Activated CD4-positive, alpha-beta T cell treated with anti-CD3 and anti-CD28 coated beads for 36 hours (primary cell): Measurements from ENCODE around the gene MSTN. TPM values are rescaled to one million over a fixed set of nuclear protein-coding genes. Genes with fewer than 3 reads are reported as not detected.

Source experiments
- ATAC-seq: fragments of 200-7000 bp; cut with Tn5 transposase; one replicate; pipeline ENCODE4 v1.10.0; 2021; ENCODE audit warnings: mild to moderate bottlenecking, moderate library complexity
- CTCF ChIA-PET: fragments of 350-600 bp; sonication (Branson Sonifier 250); formaldehyde crosslinking; loops from one replicate; lab custom pipeline; 2021; ENCODE audit warnings: antibody characterized with exemption; lab: Charles Lee
- POLR2A ChIA-PET: fragments of 350-600 bp; sonication (Branson Sonifier 250); formaldehyde crosslinking; loops from one replicate; lab custom pipeline; 2021; ENCODE audit warnings: antibody characterized with exemption, inconsistent platforms; lab: Charles Lee
- DNase-seq: peaks from one replicate; pipeline ENCODE4 v3.0.0-alpha.2; 2020
- H3K27ac Mint-ChIP-seq: one replicate; pipeline ENCODE4 v1.8.0; 2021; ENCODE audit warnings: mixed read lengths
- H3K27me3 Mint-ChIP-seq: one replicate; pipeline ENCODE4 v1.8.0; 2021; ENCODE audit warnings: mixed read lengths
- H3K36me3 Mint-ChIP-seq: one replicate; pipeline ENCODE4 v1.8.0; 2021; ENCODE audit warnings: low read depth, mixed read lengths
- H3K4me1 Mint-ChIP-seq: one replicate; pipeline ENCODE4 v1.8.0; 2021; ENCODE audit warnings: mixed read lengths
- H3K4me3 Mint-ChIP-seq: one replicate; pipeline ENCODE4 v1.8.0; 2021; ENCODE audit warnings: mild to moderate bottlenecking, moderate library complexity, mixed read lengths
- H3K9me3 Mint-ChIP-seq: one replicate; pipeline ENCODE4 v1.8.0; 2021; ENCODE audit warnings: low read depth, mixed read lengths
- intact Hi-C, 2 experiments: fragments of 100-400 bp; cut with DNase I in 1 of 2; cut with micrococcal nuclease in 1 of 2; formaldehyde crosslinking; loops; one replicate each; pipeline versions ENCODE4 v1.14.2 to v1.15.1; 2022 to 2024; cut with DNase I, micrococcal nuclease
- total RNA-seq, 2 experiments: library from RNA; stranded (reverse); gene quantifications; one replicate each; pipeline ENCODE4 v1.2.3, GENCODE V29; 2021

MSTN gene
- total RNA-seq, 2 experiments from 2014 or later = not detected

DNA sequence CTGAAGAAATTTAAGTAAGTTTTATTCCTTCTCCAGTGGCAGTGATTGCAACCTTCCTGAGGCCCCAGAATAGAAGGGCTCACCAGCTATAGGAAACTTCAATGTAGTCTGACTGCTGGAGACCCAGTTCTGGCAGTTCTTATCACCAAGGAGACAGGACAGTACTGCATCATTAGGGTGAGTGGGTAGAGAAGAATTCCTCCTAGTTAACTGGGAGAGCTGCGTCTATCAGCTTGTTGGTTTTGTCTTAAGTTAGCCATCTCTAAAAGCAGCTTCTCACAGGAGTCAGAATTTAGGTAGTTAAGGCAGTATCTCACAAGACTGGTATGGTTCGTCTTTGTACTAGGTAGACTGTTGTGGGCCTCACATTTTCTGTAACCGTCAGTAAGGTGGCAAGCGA, 3.3 kb upstream of the MSTN start:
- ATAC-seq (no peak), DNase-seq (no peak)
- H3K4me1 Mint-ChIP-seq = no peaks in the 10 kb centered on the region
- no peaks in the 10 kb centered on the region for H3K9me3 Mint-ChIP-seq
- H3K36me3 Mint-ChIP-seq = no peaks in the 10 kb centered on the region
- ChIA-PET CTCF (interaction anchor here (0.6 kb wide), 1 partner anchor 26 kb away, joined by 3 read pairs; no protein-coding TSS in a partner anchor), POLR2A (no interaction called here)
- no peak overlapping the region for H3K4me3 Mint-ChIP-seq
- no peaks in the 10 kb centered on the region for H3K27me3 Mint-ChIP-seq
- intact Hi-C loops = loop anchor here in 1 of 2 experiments (5.0 kb wide), 1 partner anchor 404 kb away; the partner anchor contains the start of gene ASNSD1
- H3K27ac Mint-ChIP-seq = no peak overlapping the region

DNA sequence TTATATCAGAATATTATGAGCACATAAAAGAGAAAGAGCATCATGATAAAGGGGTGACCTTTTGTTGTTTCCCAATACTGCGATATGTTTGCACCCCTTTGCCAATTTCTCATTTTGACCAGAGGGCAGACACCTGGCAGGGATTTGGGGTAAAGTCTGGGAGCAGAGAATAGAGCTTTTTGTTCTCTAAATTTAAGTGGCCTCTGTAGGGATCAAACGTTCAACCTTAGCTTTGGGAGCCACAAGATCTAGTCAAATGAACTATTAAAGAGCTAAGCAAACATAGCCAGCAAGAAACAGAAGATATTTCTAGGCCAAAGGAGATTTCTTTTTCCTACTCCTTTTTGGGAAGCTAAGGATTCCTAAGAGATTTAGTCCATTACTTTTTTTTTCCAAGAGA, 1.1 kb upstream of the MSTN start:
- ChIA-PET CTCF (interaction anchor here (0.5 kb wide), 1 partner anchor 525 kb away, joined by 3 read pairs; no protein-coding TSS in a partner anchor), POLR2A (no interaction called here)
- H3K9me3 Mint-ChIP-seq = no peaks in the 10 kb centered on the region
- no peak overlapping the region for H3K27ac Mint-ChIP-seq
- H3K4me1 Mint-ChIP-seq = no peaks in the 10 kb centered on the region
- H3K36me3 Mint-ChIP-seq = no peaks in the 10 kb centered on the region
- intact Hi-C loops = no loop called here
- ATAC-seq = no peak
- H3K4me3 Mint-ChIP-seq = no peak overlapping the region
- no peak for DNase-seq
- H3K27me3 Mint-ChIP-seq = no peaks in the 10 kb centered on the region

DNA sequence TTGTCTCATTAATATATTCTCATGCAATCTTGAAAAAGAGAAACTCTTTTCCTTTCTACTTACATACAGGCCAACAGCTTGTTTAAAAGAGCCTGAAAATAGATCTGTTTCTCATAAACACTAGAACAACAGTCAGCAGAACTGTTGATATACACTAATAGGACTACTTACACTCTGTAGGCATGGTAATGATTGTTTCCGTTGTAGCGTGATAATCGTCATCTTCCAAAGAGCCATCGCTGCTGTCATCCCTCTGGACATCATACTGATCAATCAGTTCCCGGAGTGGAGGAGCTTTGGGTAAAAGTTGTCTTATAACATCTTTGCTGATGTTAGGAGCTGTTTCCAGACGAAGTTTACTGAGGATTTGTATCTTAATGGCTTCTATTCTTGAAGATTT, 476 bp downstream of the MSTN start:
- H3K4me1 Mint-ChIP-seq = no peaks in the 10 kb centered on the region
- no peak overlapping the region for H3K4me3 Mint-ChIP-seq
- intact Hi-C loops = no loop called here
- ATAC-seq (no peak), DNase-seq (no peak)
- CTCF ChIA-PET = no interaction called here
- H3K36me3 Mint-ChIP-seq = no peaks in the 10 kb centered on the region
- no peaks in the 10 kb centered on the region for H3K9me3 Mint-ChIP-seq
- POLR2A ChIA-PET = no interaction called here
- no peak overlapping the region for H3K27ac Mint-ChIP-seq
- H3K27me3 Mint-ChIP-seq = no peaks in the 10 kb centered on the region

DNA sequence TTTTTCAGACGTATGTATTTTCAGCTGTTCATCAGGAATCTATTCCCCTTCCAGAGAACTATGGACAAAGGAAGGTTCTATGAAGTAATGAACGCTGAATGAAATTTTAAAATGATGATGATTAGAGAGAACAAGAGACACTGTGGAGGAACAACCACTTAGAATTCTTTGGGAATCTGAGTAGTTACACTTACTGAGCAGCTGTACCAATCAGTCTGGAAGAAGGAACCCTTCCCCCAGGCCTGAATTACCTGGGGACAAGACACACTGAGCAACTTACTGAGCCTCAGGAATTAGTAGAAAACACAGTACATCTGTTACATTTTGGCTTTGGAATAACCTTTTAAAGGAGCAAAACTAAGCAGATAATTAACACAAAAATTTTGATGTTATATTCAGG, 1.9 kb downstream of the MSTN start:
- Mint-ChIP-seq H3K27me3 (no peaks in the 10 kb centered on the region), H3K4me1 (no peaks in the 10 kb centered on the region), H3K36me3 (no peaks in the 10 kb centered on the region), H3K27ac (no peak overlapping the region), H3K4me3 (no peak overlapping the region), H3K9me3 (no peaks in the 10 kb centered on the region)
- DNase-seq (no peak), ATAC-seq (no peak)
- intact Hi-C loops = no loop called here
- ChIA-PET POLR2A (no interaction called here), CTCF (interaction anchor here (1.7 kb wide), 1 partner anchor 23 kb away, joined by 6 read pairs; no protein-coding TSS in a partner anchor)

DNA sequence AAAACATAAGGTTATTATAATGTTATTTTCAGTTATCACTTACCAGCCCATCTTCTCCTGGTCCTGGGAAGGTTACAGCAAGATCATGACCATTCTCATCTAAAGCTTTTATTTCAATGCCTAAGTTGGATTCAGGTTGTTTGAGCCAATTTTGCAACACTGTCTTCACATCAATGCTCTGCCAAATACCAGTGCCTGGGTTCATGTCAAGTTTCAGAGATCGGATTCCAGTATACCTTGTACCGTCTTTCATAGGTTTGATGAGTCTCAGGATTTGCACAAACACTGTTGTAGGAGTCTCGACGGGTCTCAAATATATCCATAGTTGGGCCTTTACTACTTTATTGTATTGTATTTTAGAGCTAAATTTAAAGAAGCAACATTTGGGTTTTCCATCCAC, 2.5 kb downstream of the MSTN start:
- intact Hi-C loops = no loop called here
- H3K4me3 Mint-ChIP-seq = no peak overlapping the region
- CTCF ChIA-PET = interaction anchor here (0.6 to 1.7 kb wide), 3 partner anchors 23 to 34 kb away, joined by 3 to 6 read pairs (median 4); no protein-coding TSS in a partner anchor
- H3K4me1 Mint-ChIP-seq = no peaks in the 10 kb centered on the region
- no peak overlapping the region for H3K27ac Mint-ChIP-seq
- POLR2A ChIA-PET = no interaction called here
- H3K9me3 Mint-ChIP-seq = no peaks in the 10 kb centered on the region
- DNase-seq = no peak
- no peaks in the 10 kb centered on the region for H3K27me3 Mint-ChIP-seq
- H3K36me3 Mint-ChIP-seq = no peaks in the 10 kb centered on the region
- no peak for ATAC-seq

DNA sequence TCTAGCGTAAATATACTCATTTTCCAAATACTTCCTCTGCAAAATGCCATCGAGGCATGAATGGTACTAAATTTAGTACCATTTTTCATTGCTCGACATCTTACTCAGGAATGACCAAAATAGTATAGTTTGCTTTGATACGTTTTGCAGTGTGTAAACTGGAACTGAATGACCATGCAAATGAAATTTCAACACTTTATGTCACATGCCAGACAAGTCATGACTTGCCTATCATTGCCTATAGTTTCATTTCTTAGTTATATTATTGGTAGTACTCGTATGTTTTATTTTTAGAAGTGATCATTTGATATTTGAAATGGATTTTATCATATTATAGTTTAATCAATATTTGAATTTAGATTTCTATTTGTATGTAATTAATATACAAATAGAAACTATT, 9.1 kb downstream of the MSTN start:
- ATAC-seq (no peak), DNase-seq (no peak)
- peaks cover 2% of the 10 kb centered on the region for H3K27me3 Mint-ChIP-seq
- H3K36me3 Mint-ChIP-seq = no peaks in the 10 kb centered on the region
- no peak overlapping the region for H3K27ac Mint-ChIP-seq
- POLR2A ChIA-PET = no interaction called here
- CTCF ChIA-PET = no interaction called here
- no peak overlapping the region for H3K4me3 Mint-ChIP-seq
- intact Hi-C loops = no loop called here
- H3K9me3 Mint-ChIP-seq = no peaks in the 10 kb centered on the region
- no peaks in the 10 kb centered on the region for H3K4me1 Mint-ChIP-seq

DNA sequence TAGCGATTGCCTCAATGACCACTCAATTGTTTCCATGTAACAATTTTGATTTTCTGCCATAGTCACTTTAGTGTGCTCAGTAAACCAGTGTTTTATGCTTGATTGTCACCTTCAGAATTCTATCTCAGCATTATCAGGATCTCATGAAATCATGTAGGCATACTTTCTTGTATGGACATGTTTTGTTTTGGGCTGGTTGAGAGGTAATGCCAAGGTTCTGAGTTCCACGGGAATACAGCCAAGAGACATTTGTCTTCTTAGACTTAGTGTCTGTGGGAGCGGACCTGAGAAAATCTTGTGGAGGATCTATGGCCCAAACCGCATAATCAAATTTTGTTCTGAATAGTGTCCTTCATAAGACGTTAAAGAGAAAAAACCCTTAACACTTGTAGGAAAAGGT, 10.2 kb downstream of the MSTN start:
- intact Hi-C loops = no loop called here
- Mint-ChIP-seq H3K27ac (no peak overlapping the region), H3K9me3 (no peaks in the 10 kb centered on the region), H3K27me3 (peaks cover 2% of the 10 kb centered on the region), H3K4me3 (no peak overlapping the region), H3K36me3 (no peaks in the 10 kb centered on the region), H3K4me1 (no peaks in the 10 kb centered on the region)
- DNase-seq (no peak), ATAC-seq (no peak)
- POLR2A ChIA-PET = no interaction called here
- CTCF ChIA-PET = no interaction called here

DNA sequence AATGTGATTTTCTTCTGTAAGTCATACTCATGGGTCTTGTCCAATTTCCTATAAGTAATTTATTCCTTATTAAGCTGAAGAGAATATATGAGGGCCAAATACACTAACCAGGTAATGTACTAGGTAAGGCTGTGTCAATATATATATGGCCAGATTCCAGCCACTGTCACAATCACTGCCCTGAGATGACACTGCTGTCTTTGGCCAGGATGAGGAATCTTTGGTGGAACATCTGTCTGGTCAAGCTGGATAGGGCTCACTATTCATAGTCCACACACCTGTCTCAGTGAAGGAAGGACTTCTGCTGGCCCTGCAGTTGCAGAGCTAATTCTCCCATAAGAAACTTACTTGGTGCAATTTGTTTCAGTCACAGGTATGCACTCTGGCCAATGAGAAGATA, 11.3 kb downstream of the MSTN start:
- no peak for DNase-seq
- peaks cover 6% of the 10 kb centered on the region for H3K27me3 Mint-ChIP-seq
- no peaks in the 10 kb centered on the region for H3K9me3 Mint-ChIP-seq
- no peak overlapping the region for H3K4me3 Mint-ChIP-seq
- H3K36me3 Mint-ChIP-seq = no peaks in the 10 kb centered on the region
- ChIA-PET CTCF (interaction anchor here (1.2 kb wide), 1 partner anchor 26 kb away, joined by 3 read pairs; no protein-coding TSS in a partner anchor), POLR2A (no interaction called here)
- intact Hi-C loops = no loop called here
- no peak for ATAC-seq
- H3K27ac Mint-ChIP-seq = no peak overlapping the region
- H3K4me1 Mint-ChIP-seq = no peaks in the 10 kb centered on the region

DNA sequence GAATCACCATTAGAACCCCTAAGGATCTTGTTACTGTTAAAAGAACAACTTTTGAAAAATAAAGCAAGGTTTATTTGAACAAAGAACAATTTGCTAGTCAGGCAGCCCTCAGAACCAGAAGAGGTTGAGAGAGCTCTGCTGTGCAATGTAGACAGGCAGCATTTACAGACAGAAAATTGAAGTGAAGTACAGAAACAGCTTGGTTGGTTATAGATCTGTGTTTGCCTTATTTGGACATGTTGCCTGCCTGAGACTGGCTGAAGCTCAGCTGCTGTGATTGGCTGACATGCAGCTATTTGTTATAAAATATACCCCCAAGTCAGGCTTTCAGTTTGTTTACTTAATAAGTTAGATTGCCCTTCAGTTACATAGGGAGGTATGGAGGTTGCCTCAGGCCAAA, 12.5 kb downstream of the MSTN start:
- DNase-seq (no peak), ATAC-seq (no peak)
- no peak overlapping the region for H3K4me3 Mint-ChIP-seq
- intact Hi-C loops = no loop called here
- H3K4me1 Mint-ChIP-seq = no peaks in the 10 kb centered on the region
- no peaks in the 10 kb centered on the region for H3K9me3 Mint-ChIP-seq
- peaks cover 6% of the 10 kb centered on the region for H3K27me3 Mint-ChIP-seq
- CTCF ChIA-PET = interaction anchor here (0.7 kb wide), 1 partner anchor 16 kb away, joined by 3 read pairs; no protein-coding TSS in a partner anchor
- POLR2A ChIA-PET = no interaction called here
- H3K36me3 Mint-ChIP-seq = no peaks in the 10 kb centered on the region
- no peak overlapping the region for H3K27ac Mint-ChIP-seq

DNA sequence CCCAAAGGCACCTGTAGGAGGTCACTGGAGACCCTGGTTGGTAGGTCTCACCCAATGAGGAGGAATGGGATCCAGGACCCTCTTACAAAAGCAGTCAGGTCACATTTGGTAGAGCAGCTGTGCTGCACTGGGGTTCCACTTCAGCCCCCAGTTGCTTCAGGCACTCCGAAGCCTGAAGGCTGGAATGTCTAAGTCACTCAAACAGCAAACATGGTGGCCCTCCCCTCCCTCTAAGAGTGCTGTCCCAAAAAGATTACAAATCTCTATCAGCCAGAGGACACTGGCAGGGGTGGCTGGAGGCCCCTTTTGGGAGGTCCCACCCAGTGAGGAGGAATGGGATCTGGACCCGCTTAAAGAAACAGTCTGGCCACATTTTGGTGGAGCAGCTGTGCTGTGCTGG, 17.7 kb downstream of the MSTN start:
- Mint-ChIP-seq H3K4me3 (no peak overlapping the region), H3K36me3 (no peaks in the 10 kb centered on the region), H3K27ac (no peak overlapping the region), H3K9me3 (no peaks in the 10 kb centered on the region), H3K27me3 (peaks cover 11% of the 10 kb centered on the region), H3K4me1 (no peaks in the 10 kb centered on the region)
- ChIA-PET CTCF (interaction anchor here (0.7 to 1.9 kb wide), 2 partner anchors 14 to 37 kb away, joined by 5 read pairs; no protein-coding TSS in a partner anchor), POLR2A (no interaction called here)
- intact Hi-C loops = no loop called here
- ATAC-seq (no peak), DNase-seq (no peak)

DNA sequence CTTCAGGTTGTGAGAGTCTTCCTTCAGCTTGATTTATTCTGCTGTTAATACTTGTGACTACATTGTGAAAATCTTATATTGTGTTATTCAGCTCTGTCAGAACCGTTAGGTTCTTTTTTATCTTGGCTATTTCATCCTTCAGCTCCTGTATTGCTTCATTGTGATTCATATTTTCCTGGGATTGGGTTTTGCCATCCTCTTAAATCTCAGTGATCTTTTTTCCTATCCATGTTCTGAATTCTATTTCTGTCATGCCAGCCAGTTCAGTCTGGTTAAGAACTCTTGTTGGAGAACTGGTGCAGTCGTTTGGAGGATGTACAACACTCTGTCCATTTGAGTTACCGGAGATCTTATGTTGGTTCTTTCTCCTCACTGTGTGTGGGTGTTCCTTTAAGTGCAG, 19.1 kb downstream of the MSTN start:
- peaks cover 13% of the 10 kb centered on the region for H3K27me3 Mint-ChIP-seq
- H3K4me3 Mint-ChIP-seq = no peak overlapping the region
- CTCF ChIA-PET = interaction anchor here (2.0 kb wide), 1 partner anchor 18 kb away, joined by 5 read pairs; no protein-coding TSS in a partner anchor
- intact Hi-C loops = no loop called here
- no peak overlapping the region for H3K27ac Mint-ChIP-seq
- no peaks in the 10 kb centered on the region for H3K4me1 Mint-ChIP-seq
- POLR2A ChIA-PET = no interaction called here
- no peaks in the 10 kb centered on the region for H3K9me3 Mint-ChIP-seq
- DNase-seq = no peak
- no peak for ATAC-seq
- H3K36me3 Mint-ChIP-seq = no peaks in the 10 kb centered on the region

DNA sequence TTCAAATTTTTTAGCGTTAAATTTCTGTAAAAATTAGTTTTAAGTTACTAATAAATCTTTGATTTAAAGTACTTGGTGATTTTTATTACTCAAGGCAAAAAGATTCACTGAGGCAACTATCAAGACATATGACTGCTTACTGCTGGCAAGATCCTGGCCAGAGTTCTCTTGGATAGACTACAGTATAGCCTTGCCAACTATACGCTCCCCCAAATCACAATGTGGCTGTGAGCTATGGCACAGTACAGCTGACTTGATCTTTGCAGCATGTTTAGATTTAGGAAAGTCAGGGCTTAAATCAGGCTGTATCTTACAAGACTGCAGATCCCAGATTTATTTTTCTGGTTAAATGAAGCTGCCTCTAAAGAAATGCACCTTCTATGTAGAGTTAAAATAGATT, 26.5 kb downstream of the MSTN start:
- CTCF ChIA-PET = interaction anchor here (0.6 kb wide), 1 partner anchor 9 kb away, joined by 3 read pairs; no protein-coding TSS in a partner anchor

More for the DNA sequence above, 26.5 kb downstream of the MSTN start:
- intact Hi-C loops = no loop called here
- Mint-ChIP-seq H3K9me3 (no peaks in the 10 kb centered on the region), H3K4me3 (no peak overlapping the region), H3K27me3 (peaks cover 5% of the 10 kb centered on the region), H3K36me3 (no peaks in the 10 kb centered on the region), H3K27ac (no peak overlapping the region), H3K4me1 (no peaks in the 10 kb centered on the region)
- POLR2A ChIA-PET = no interaction called here
- no peak for DNase-seq
- no peak for ATAC-seq
